Left colon (tissue), 2 donors: ENCODE measurements around the gene PNPT1. TPM values are rescaled to one million over a fixed set of nuclear protein-coding genes. Genes with fewer than 3 reads are reported as not detected.
"Not testable (repeated sequence)": the region's sequence is repeated elsewhere in the genome, so short reads cannot be mapped to it uniquely, and the experiment has no call there.

Experiments used
- ATAC-seq: fragments of 200-7000 bp; cut with Tn5 transposase; one replicate; pipeline ENCODE4 v1.9.1; 2020; ENCODE audit warnings: mild to moderate bottlenecking, moderate library complexity
- DNase-seq, 2 donors: peaks; one replicate each; pipeline ENCODE4 v3.0.0-alpha.2; 2020
- intact Hi-C, 2 donors: fragments of 100-400 bp; cut with DNase I in 1 of 2; cut with micrococcal nuclease in 1 of 2; formaldehyde crosslinking; loops; one replicate each; pipeline versions ENCODE4 v1.11.2 to v1.14.0; 2022; cut with DNase I, micrococcal nuclease
- long read RNA-seq: library from polyadenylated mRNA; unstranded; transcript quantifications from one replicate; pipeline ENCODE4 v2.0.0, GENCODE V29; 2021
- total RNA-seq, 2 donors: library from RNA; stranded (reverse); fragmentation: NEBNext Ultra II Directional; extraction: Animal tissue kit (Norgen Biotek cat#: 25700); gene quantifications; one replicate each; pipeline ENCODE4 v1.2.1, GENCODE V29; 2021
- donor health status: DM: no; HTN: no; CAD: no.
- donor health status: DM: yes; HTN: yes; CAD: no.

Gene PNPT1
- total RNA-seq: 10 to 100 TPM; 18.4 to 20.0 TPM
- long read RNA-seq, full-length matches to known transcripts: 34 of 46 reads
- long read RNA-seq, partial matches to known transcripts: 1 of 46 reads
- long read RNA-seq, other reads (novel, unspliced or antisense): 11 of 46 reads

DNA sequence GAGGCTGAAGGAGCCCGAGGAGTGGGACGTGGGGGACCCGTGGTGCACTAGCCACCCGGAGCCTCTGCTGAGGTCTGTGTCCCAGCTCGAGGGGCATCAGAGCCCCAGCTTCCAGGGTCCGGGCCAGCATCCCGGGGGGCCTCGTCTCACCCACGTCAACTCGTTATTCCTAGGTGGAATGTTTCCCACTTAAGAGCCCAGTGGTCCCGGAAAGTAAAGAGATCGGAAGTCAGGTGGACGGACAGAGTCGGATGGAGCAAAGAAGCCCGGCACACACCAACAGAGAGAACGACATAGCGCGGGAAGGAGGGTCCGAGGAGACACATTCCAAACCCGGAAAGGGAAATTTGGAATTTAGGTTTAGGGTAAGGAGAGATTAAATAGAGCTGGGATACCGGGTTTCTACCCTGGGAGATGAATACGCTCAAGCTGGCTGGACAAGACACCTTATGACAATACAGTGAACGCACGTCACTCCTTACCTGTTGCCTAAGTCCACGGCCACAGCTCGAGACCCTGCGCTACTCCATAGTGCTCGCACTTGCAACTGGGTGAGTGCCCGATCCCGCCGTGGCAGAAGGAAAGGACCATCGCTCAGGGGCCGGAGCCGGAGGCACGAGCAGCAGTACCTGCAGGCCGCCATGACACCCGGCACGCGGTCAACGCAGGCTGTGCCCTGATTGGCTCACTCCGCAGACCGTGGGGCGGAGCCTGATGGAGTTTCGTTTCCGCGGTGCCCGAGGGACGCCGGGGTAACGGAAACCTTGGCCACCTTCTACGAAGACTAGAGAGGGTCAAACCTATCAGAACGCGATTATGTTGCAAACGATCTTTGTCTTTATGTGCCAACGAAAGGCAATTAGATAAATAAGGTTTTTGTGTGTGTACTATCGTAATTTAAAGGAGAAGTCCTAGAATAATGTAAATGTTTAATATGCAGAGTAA is at the start of gene PNPT1:
Gene PNPT1 (minus strand): TSS at position 664 of the 945 bp plus-strand sequence. CDS start 21 bp downstream, at position 643.
- intact Hi-C loops: no loop called here
- peak; percentile 94 to 95 for DNase-seq
- ATAC-seq: peak; percentile 100

DNA sequence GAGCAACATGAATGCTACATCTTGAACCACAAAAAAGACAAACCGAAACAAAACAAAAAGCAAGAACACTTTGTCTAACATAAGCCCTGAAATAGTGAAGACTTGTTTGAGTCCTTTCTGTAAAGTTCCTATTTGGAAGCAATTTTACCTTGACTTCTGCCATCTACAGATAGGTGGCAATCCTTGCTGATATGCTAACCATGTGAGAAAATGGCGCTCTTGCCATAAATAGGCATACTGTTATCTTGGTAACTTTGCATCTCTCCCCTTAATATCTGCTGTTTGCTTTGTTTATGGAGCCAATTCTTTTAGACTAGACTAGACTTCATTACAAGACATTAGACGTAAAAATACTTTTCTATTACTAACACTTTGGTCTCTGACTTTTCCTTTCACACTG is 49.4 kb upstream of the PNPT1 start:
- DNase-seq (no peak), ATAC-seq (no peak)
- intact Hi-C loops: no loop called here

DNA sequence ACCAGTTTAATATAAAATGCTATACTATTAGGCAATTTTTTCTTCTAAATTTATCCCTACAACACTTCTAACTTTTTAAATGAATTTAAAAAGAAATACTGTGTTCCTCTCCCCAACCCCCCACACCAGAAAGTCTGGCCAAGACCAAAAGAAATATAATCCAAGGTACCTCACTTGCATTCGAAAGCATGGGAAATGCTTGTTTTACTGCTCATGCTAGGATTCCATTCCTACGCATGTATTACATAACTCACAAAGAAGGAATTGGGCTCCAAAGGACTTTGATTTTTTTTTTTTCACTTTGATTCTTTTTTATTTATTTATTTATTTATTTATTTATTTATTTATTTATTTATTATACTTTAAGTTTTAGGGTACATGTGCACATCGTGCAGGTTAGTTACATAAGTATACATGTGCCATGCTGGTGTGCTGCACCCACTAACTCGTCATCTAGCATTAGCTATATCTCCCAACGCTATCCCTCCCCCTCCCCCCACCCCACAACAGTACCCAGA is 42.4 kb upstream of the PNPT1 start:
- intact Hi-C loops, ATAC-seq, DNase-seq: not testable (repeated sequence)

DNA sequence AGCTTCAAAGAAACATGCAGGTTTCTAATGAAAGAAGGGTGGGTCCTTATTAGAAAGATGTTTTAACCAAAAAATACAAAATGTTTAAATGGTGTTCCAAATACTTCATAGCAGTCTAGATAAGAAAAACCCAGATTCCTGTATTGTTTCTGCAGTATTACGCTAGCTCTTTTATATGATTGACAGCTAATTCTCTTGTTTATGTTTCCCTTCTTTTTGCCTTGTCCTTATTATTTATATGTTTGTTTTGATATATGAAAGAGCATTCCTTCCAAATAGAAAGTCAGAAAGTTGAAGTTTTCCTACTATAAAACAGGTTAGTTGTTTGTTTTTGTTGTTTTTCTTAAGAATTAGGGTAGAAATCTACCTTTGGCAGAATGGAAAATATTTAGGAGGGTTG is 41.1 kb upstream of the PNPT1 start:
- no peak for ATAC-seq
- intact Hi-C loops: no loop called here
- DNase-seq: no peak

DNA sequence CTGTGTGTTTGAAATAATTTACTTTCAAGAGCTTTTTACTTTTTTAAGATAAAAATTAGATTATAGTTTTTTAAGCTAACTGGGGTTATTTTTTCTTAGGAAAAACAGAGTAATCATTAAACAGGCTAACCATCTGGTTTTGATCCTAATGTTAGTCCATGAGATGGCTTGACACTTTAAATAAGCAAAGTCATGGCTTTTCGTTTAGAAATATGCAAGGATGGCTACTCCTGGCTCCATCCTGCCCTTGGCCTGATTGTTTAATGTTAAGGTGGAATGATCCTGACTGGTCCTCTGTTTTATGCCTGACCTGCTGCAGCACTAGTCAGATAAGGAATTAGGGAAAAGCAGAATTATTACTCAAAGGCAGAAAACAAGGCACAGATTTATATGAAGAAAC is 39.7 kb upstream of the PNPT1 start:
- no peak for DNase-seq
- ATAC-seq: no peak
- intact Hi-C loops: no loop called here

DNA sequence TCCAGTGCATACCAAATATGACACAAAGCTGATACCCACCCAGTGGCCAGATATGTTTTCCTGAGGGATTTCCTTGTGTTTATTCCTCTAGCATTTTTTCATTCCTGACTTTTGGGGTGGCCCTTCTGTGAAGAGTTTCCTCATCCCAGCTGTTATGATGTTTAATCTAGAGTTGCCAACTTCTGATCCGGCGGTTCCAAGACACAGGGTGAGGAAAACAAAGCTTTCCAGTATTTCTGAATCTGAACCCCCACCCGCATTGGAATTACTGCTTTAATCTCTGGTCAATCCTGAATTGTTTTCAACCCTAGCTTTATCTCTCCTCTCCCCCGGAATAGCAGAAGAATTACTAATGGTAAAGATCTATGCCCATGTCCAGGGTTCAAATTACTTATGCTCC is 39.2 kb upstream of the PNPT1 start:
- no peak for ATAC-seq
- intact Hi-C loops: no loop called here
- no peak for DNase-seq

DNA sequence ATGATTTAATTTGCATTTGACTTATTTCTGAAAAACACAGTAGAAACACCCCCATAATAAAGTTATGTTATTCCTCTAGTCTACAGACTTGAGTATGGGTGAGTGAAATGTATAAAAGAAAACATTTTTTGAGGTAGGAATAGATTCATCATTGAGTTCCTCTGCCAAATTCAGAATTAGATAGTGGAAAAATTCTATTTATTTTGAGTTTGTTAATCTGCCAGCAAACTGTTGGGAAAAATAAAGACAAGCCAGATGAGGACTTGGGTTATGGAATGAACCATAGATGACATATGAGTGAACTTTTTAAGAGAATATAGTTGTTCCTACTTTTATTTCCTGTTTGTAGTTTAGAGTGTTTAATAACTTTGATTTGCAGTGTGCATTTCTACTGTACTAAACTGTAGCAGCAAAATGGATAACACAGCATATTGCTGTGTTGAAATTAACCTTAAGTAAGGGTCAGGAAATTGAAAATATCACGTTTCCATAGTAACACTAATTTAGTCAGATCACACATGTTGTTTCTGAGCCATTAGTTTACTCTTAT is 35.6 kb upstream of the PNPT1 start:
- ATAC-seq: no peak
- DNase-seq: no peak
- intact Hi-C loops: no loop called here

DNA sequence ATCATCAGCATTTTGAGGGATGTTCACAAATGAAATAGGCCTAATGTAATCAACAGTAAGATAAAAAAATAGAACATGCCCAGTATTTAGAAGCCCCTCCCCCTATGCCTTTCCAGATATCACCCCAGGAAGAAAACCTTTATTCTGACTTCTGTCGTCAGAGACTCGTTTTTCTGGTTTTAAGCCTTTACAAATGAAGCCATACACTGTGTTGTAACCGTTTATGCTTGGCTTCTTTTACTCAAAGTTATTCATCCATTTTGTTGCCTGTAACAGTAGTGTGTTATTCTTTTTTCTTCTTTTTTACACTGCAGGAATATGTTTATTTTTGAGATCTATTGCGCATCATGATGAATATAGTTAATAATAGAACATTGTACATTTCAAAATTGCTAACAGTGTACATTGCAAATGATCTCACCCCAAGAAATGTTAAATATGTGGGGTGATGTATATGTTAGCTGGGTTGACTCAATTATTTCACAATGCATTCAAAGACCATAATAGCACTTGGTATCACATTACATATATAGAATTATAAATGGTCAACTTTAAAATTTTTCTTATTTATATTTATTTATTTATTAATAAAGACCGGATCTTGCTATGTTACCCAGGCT is 28.1 kb upstream of the PNPT1 start:
- intact Hi-C loops: no loop called here
- DNase-seq (no peak), ATAC-seq (no peak)

DNA sequence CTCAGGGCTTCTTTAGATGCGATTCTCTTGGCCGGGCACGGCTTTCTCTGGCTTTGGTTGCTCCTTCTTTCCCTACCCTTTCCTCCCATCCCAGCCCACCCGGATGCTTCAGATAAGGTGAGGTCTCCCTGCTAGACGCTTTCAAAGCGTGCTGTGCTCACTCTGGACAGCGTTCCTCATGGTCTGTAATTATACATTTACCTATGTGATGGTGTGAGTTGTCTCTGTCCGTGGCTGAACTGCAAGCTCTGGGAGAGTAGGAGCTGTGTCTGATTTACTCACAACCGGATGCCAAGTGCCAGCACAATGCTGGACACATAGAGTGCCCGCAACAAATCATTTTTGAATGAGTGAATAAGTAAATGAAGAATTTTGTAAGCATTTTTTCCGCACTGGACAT is 26.8 kb upstream of the PNPT1 start:
- no peak for DNase-seq
- intact Hi-C loops: no loop called here
- ATAC-seq: no peak

DNA sequence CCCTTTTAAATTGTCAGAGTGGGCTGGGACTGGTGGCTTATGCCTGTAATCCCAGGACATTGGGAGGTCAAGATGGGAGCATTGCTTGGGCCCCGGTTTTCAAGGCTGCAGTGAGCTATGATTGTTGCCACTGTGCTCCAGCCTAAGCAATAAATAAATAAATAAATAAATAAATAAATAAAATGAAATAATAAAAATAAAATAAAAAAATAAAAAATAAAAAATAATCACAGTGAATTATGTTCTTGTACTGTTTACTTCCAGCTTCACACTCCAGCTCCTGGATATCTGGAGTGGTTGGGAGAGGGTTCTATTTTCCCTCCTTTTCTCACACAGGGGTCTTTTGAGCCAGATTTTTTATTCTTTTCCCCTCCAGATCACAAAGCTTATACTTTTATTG is 26.2 kb upstream of the PNPT1 start:
- DNase-seq (no peak), ATAC-seq (no peak)
- intact Hi-C loops: no loop called here

DNA sequence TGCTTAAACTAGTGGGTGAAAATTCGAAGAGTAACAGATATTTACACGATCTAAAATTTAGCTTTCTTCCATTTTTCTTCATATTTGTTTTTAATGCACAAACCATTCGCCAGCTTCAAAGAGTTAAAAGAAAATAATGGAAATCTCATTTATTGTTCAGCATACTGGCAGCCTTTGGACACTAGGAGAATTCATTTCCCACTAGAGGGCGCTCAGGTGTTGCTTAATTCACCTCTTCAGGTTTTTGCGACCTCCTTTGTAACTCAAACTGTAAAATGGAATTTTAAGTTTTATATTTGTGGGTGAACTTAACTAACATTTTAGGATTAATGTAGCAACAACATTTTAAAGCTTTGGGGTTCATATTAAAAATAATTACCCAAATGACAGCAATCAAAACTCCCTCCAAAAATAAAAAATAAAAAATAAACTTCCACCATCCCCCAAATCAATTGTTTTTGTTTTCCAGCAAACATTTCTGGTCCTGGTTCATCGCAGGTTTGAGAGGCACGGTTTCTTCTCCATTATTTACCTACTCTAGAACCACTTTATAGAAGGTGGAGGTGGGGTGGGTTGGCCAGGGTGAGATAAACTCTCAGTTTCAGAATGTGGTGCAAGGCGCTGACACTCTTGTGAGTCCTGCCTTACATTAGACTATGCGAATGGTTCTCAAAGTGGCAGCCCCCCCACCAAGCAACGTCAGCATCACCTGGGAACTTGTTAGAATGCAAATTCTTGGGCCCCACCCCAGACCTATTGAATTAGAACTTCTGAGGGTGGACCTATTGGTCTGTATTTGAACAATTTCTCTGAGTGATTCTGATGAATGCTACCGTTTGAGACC is 24.7 kb upstream of the PNPT1 start:
- intact Hi-C loops: no loop called here
- peak; percentile 37 for ATAC-seq
- peak; percentile 30 to 55 for DNase-seq

DNA sequence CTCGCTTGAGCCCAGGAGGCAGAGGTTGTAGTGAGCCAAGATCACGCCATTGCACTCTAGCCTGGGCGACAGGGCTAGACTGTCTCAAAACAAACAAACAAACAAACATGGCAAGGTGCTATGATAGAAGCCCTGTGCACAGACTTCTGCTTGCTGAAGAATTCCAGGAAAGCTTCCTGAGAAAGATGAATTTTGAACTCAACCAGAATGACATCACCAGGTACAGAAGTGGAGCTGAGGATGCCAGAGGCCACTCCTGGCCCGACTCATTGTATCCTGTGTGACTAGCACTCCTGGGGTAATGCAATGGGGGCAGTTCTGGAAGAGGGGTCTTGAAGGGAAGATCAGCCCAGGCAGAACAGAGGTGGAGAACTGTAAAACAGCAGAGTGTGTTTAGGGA is 22.0 kb upstream of the PNPT1 start:
- ATAC-seq: peak; percentile 27
- intact Hi-C loops: no loop called here
- DNase-seq: no peak

DNA sequence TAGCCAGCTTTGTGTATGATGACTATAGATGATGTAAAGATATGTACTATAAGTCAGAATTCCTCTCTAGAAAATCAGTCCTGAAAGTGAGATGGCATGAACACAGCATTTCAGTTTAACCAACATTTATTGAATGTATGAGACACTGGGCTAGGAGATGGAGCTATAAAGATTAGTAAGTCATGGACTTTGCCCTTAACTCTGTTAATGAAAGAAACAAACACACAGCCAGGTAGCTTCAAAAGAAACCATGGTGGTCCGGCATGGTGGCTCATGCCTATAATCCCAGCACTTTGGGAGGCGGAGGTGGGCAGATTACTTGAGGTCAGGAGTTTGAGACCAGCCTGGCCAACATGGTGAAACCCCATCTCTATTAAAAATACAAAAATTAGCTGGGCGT is 21.5 kb upstream of the PNPT1 start:
- intact Hi-C loops, DNase-seq: not testable (repeated sequence)
- peak; percentile 92 for ATAC-seq

DNA sequence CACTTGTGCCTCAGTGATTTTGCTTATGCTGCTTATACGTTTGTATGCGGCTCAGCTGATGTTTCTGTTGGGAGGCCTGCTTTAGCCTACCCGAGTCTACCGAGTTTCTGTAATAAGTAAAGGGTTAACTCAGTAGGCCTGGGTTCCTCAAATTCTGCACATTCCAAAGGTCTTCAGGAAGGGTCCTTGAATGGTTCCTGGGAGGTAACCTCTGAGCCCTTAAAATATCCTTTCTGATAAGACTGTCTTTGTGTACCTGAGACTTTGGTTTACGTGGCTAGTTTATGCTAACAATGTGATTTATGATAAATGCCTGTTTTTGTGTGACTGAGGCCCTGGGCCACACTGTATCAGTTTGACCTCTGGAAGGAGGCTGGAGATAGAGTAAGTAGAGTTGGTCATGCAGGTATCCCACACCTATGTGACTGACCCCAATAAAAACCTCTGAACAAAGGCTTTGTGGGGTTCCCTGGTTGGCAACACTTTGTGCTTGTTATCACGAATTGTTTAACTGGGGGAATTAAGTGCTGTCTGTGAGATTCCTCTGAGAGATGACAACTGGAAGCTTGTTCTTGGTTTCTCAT is 18.9 kb upstream of the PNPT1 start:
- intact Hi-C loops: no loop called here
- ATAC-seq (no peak), DNase-seq (no peak)

DNA sequence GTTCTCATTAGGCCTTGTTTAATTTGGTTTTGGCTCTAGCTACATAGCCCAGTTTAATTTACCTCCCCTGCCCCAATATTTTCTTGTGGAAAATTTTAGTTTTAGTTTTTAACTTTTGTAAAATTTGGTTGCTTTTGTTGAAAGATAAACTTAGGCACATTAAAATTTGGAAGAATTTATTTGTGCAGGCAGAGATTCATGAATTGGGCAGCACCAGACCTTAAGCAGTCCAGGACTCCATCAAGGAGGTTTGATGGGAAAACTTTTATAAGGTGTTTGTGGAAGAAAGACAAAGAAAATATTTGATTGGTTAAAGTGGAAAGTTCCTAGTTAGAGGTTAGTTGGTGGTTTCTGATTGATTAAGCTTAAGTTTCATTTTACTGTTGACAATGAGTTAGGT is 16.4 kb upstream of the PNPT1 start:
- DNase-seq (no peak), ATAC-seq (no peak)
- intact Hi-C loops: no loop called here

DNA sequence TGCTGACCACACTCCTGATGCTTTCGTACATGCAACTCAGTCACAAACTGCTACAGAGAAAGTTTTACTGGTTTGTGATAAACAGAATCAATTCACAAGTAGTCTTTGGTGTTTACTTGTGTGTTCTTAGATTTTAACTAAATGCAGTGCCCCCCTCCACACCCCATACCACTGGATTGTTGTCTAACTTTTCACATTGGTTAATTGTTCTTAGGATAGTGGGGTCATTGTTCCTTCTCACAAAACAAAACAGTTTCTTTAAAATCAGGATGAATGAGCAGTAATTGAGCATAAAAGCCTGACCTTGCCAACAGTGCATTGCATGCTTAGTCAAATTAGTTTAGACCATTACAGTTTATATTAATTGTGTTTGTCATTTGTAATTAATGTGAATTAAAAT is 14.1 kb upstream of the PNPT1 start:
- ATAC-seq: no peak
- DNase-seq: no peak
- intact Hi-C loops: no loop called here

DNA sequence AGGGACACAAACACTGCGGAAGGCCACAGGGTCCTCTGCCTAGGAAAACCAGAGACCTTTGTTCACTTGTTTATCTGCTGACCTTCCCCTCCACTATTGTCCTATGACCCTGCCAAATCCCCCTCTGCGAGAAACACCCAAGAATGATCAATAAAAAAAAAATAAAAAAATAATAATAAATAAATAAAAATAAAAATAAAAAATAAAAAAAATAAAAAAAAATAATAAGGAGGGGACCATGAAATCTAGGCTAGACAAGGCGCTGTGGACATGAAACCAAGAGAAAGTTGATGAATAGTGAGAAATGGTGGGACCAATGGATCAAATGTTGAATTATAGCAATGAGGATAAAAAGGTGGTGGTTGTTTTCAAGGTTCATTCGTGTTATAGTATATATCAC is 12.6 kb upstream of the PNPT1 start:
- intact Hi-C loops, DNase-seq, ATAC-seq: not testable (repeated sequence)

DNA sequence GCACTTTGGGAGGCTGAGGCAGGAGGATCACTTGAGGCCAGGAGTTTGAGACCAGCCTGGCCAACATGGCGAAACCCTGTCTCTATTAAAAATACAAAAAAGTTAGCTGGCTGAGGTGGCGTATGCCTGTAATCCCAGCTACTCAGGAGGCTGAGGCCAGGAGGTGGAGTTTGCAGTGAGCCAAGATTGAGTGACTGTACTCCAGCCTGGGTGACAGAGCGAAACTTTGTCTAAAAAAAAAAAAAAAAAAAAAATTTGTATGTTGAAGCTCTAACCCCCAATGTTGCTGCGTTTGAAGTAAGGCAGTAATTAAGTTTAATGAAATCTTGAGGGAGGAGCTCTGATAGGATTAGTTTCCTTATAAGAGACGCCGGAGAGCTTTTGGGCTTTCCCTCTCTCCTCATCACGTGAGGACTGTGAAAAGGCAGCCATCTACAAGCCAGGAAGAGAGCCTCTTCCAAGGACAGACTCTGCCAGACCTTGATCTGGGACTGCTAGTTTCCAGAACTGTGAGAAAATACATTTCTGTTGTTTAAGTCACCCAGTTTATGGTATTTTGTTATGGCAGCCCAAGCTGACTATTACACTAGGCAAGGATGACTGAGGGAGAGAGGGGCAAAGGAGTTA is 11.5 kb upstream of the PNPT1 start:
- no peak for DNase-seq
- intact Hi-C loops: no loop called here
- ATAC-seq: no peak
